Activated T-helper 17 cell treated with anti-CD3 and anti-CD28 coated beads, Interleukin-2, amount 50 U/mL, for 72 hours (primary cell): ENCODE results near the gene ZNF446. TPM values are rescaled to one million over a fixed set of nuclear protein-coding genes. Genes with fewer than 3 reads are reported as not detected.
"Not testable (repeated sequence)": the region's sequence is repeated elsewhere in the genome, so short reads cannot be mapped to it uniquely, and the experiment has no call there.

Source experiments
- ATAC-seq: fragments of 150-1000 bp; cut with Tn5 transposase; replicated peaks from 2 replicates; pipeline ENCODE4 v1.10.0; 2021; ENCODE audit warnings: mild to moderate bottlenecking, moderate library complexity
- H3K27ac Mint-ChIP-seq: one replicate; pipeline ENCODE4 v1.8.0; 2022; ENCODE audit warnings: mixed read lengths
- H3K27me3 Mint-ChIP-seq: one replicate; pipeline ENCODE4 v1.8.0; 2022; ENCODE audit warnings: mixed read lengths
- H3K36me3 Mint-ChIP-seq: one replicate; pipeline ENCODE4 v1.8.0; 2022; ENCODE audit warnings: low read depth, mild to moderate bottlenecking, mixed read lengths
- H3K4me1 Mint-ChIP-seq: one replicate; pipeline ENCODE4 v1.8.0; 2022; ENCODE audit warnings: mixed read lengths
- H3K4me3 Mint-ChIP-seq: one replicate; pipeline ENCODE4 v1.8.0; 2022; ENCODE audit warnings: mild to moderate bottlenecking, mixed read lengths
- H3K9me3 Mint-ChIP-seq: one replicate; pipeline ENCODE4 v1.8.0; 2022; ENCODE audit warnings: mixed read lengths
- total RNA-seq, 2 donors: library from RNA; stranded (reverse); gene quantifications; one replicate each; pipeline ENCODE4 v1.2.3, GENCODE V29; 2022

ZNF446 gene
- total RNA-seq, 2 donors from 2014 or later, result 5.8 to 6.2 TPM

- H3K9me3 Mint-ChIP-seq, H3K4me3 Mint-ChIP-seq, H3K4me1 Mint-ChIP-seq, H3K27me3 Mint-ChIP-seq, H3K36me3 Mint-ChIP-seq, H3K27ac Mint-ChIP-seq, ATAC-seq: not testable (repeated sequence)
Observed at GRCh38 chr19:58507602-58508223, 31.6 kb downstream of the ZNF446 start.

GRCh38 chr19:58509731-58510083, 33.6 kb downstream of the ZNF446 start:
- Mint-ChIP-seq H3K36me3 (peaks cover 2% of the 10 kb centered on the region), H3K27ac (peak overlapping the region; percentile 41), H3K27me3 (no peaks in the 10 kb centered on the region), H3K4me3 (no peak overlapping the region), H3K9me3 (peaks cover 3% of the 10 kb centered on the region), H3K4me1 (no peaks in the 10 kb centered on the region)
- ATAC-seq, result no peak

- peaks cover 8% of the 10 kb centered on the region for H3K36me3 Mint-ChIP-seq
- peaks cover under 1% of the 10 kb centered on the region for H3K4me1 Mint-ChIP-seq
Observed at GRCh38 chr19:58510084-58510862, 34.1 kb downstream of the ZNF446 start.

GRCh38 chr19:58511353-58512208, 35.4 kb downstream of the ZNF446 start, which contains the start of gene SLC27A5:
Gene SLC27A5 (minus strand): TSS chr19:58511992. CDS start chr19:58511955, 37 bp downstream.
- ATAC-seq, result no peak
- Mint-ChIP-seq H3K27ac (peak within 1 kb of the TSS; percentile 85), H3K4me1 (peaks cover 6% of the 10 kb centered on the region), H3K36me3 (peaks cover 16% of the 10 kb centered on the region), H3K4me3 (peak within 1 kb of the TSS; percentile 85), H3K27me3 (no peaks in the 10 kb centered on the region), H3K9me3 (peaks cover 3% of the 10 kb centered on the region)

More at GRCh38 chr19:58510084-58510862, 34.1 kb downstream of the ZNF446 start:
- H3K4me3 Mint-ChIP-seq, result no peak overlapping the region
- H3K27me3 Mint-ChIP-seq, result no peaks in the 10 kb centered on the region
- peak overlapping the region; percentile 41 for H3K27ac Mint-ChIP-seq
- no peak for ATAC-seq
- H3K9me3 Mint-ChIP-seq, result peaks cover 3% of the 10 kb centered on the region

GRCh38 chr19:58513213-58513693, 37.1 kb downstream of the ZNF446 start:
- peaks cover 11% of the 10 kb centered on the region for H3K4me1 Mint-ChIP-seq
- no peaks in the 10 kb centered on the region for H3K27me3 Mint-ChIP-seq
- H3K27ac Mint-ChIP-seq, result peak overlapping the region; percentile 85
- peaks cover 20% of the 10 kb centered on the region for H3K36me3 Mint-ChIP-seq
- H3K9me3 Mint-ChIP-seq, result no peaks in the 10 kb centered on the region
- peak overlapping the region; percentile 85 for H3K4me3 Mint-ChIP-seq
- ATAC-seq, result peak; percentile 2

GRCh38 chr19:58513694-58514563, 37.8 kb downstream of the ZNF446 start:
- peaks cover 26% of the 10 kb centered on the region for H3K36me3 Mint-ChIP-seq
- H3K4me3 Mint-ChIP-seq, result peak overlapping the region; percentile 85

GRCh38 chr19:58514564-58515022, 38.4 kb downstream of the ZNF446 start:
- Mint-ChIP-seq H3K4me1 (peaks cover 12% of the 10 kb centered on the region), H3K36me3 (peaks cover 32% of the 10 kb centered on the region), H3K27ac (peak overlapping the region; percentile 85), H3K27me3 (no peaks in the 10 kb centered on the region), H3K4me3 (peak overlapping the region; percentile 85), H3K9me3 (no peaks in the 10 kb centered on the region)
- ATAC-seq, result no peak

More at GRCh38 chr19:58513694-58514563, 37.8 kb downstream of the ZNF446 start:
- Mint-ChIP-seq H3K27me3 (no peaks in the 10 kb centered on the region), H3K9me3 (no peaks in the 10 kb centered on the region), H3K4me1 (peaks cover 12% of the 10 kb centered on the region), H3K27ac (peak overlapping the region; percentile 85)
- peak; percentile 95 for ATAC-seq

- H3K36me3 Mint-ChIP-seq, result peaks cover 36% of the 10 kb centered on the region
- H3K4me1 Mint-ChIP-seq, result peaks cover 12% of the 10 kb centered on the region
- no peaks in the 10 kb centered on the region for H3K9me3 Mint-ChIP-seq
- H3K27me3 Mint-ChIP-seq, result no peaks in the 10 kb centered on the region
- H3K27ac Mint-ChIP-seq, result peak overlapping the region; percentile 80
- ATAC-seq, result no peak
- H3K4me3 Mint-ChIP-seq, result peak overlapping the region; percentile 85
Observed at GRCh38 chr19:58515259-58515658, 39.1 kb downstream of the ZNF446 start.

- H3K9me3 Mint-ChIP-seq, result no peaks in the 10 kb centered on the region
- no peak for ATAC-seq
- peaks cover 13% of the 10 kb centered on the region for H3K4me1 Mint-ChIP-seq
- peak overlapping the region; percentile 80 for H3K27ac Mint-ChIP-seq
- peak overlapping the region; percentile 85 for H3K4me3 Mint-ChIP-seq
- H3K27me3 Mint-ChIP-seq, result no peaks in the 10 kb centered on the region
- peaks cover 36% of the 10 kb centered on the region for H3K36me3 Mint-ChIP-seq
Observed at GRCh38 chr19:58516246-58516836, 40.2 kb downstream of the ZNF446 start.

- no peaks in the 10 kb centered on the region for H3K9me3 Mint-ChIP-seq
- no peak for ATAC-seq
- H3K27me3 Mint-ChIP-seq, result no peaks in the 10 kb centered on the region
- peak overlapping the region; percentile 89 for H3K4me3 Mint-ChIP-seq
- H3K36me3 Mint-ChIP-seq, result peaks cover 36% of the 10 kb centered on the region
- H3K4me1 Mint-ChIP-seq, result peaks cover 18% of the 10 kb centered on the region
- H3K27ac Mint-ChIP-seq, result no peak overlapping the region
Observed at GRCh38 chr19:58516964-58517833, 41.0 kb downstream of the ZNF446 start.

GRCh38 chr19:58518256-58519086, 42.3 kb downstream of the ZNF446 start:
- H3K27ac Mint-ChIP-seq, result peak overlapping the region; percentile 96
- peaks cover 36% of the 10 kb centered on the region for H3K36me3 Mint-ChIP-seq
- no peak for ATAC-seq
- H3K9me3 Mint-ChIP-seq, result no peaks in the 10 kb centered on the region
- H3K27me3 Mint-ChIP-seq, result no peaks in the 10 kb centered on the region
- H3K4me3 Mint-ChIP-seq, result peak overlapping the region; percentile 89
- peaks cover 18% of the 10 kb centered on the region for H3K4me1 Mint-ChIP-seq

GRCh38 chr19:58519087-58519354, 42.9 kb downstream of the ZNF446 start:
- peaks cover 18% of the 10 kb centered on the region for H3K4me1 Mint-ChIP-seq

More at GRCh38 chr19:58519087-58519354, 42.9 kb downstream of the ZNF446 start:
- Mint-ChIP-seq H3K27me3 (no peaks in the 10 kb centered on the region), H3K9me3 (no peaks in the 10 kb centered on the region), H3K4me3 (peak overlapping the region; percentile 89), H3K36me3 (peaks cover 36% of the 10 kb centered on the region), H3K27ac (peak overlapping the region; percentile 96)
- ATAC-seq, result peak; percentile 30
